GM18519 (cell line): ENCODE measurements around the gene BAIAP2.

Source experiments
- ATAC-seq: cut with Tn5 transposase; IDR thresholded peaks from one replicate; pipeline ENCODE4 v1.9.1; 2021; ENCODE audit warnings: mild to moderate bottlenecking, moderate library complexity; ENCODE audit not compliant: unreplicated experiment, low FRiP score

Gene BAIAP2

DNA sequence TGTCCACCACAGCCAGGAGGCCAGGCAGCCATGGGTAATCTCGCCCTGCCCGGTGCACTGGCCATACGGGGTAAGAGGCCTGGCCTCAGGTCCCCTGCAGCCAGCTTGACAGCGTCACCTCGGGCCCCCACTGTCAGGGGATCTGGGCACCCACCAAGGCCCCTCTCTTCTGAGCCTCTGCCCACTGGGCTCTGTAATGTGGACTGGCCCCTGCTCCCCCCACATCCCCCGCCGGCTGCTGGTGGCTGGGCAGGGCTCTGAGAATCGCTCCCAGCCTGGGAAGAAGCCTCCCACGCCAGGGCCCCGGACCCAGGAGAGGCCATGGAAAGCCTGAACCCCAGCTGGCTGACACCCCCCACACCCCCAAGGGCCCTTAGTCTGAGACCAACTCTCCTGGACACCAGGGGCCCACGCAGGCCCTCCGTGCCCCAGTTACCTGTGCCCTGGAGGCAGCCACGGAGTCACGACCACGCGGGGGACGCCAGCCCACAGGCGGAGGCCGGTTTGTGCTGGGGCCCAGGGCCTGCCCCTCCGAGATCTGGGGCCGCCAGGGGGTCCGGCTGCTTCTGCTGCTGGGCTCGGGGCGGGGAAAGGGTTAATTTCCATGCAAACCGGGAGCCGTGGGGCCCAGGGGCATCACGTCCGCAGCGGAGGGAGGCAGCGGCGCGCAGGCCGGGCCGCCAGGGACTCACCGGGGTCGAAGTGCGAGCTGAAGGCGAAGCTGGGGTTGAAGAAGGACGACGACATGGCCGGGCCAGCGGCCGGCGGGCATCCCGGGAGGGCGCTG is 130.5 kb downstream of the BAIAP2 start, which contains the start of gene PVALEF:
TSS of gene PVALEF (plus strand) at position 262 of the 787 bp plus-strand sequence. CDS start 15,720 bp downstream, outside the sequence.
- no peak for ATAC-seq

DNA sequence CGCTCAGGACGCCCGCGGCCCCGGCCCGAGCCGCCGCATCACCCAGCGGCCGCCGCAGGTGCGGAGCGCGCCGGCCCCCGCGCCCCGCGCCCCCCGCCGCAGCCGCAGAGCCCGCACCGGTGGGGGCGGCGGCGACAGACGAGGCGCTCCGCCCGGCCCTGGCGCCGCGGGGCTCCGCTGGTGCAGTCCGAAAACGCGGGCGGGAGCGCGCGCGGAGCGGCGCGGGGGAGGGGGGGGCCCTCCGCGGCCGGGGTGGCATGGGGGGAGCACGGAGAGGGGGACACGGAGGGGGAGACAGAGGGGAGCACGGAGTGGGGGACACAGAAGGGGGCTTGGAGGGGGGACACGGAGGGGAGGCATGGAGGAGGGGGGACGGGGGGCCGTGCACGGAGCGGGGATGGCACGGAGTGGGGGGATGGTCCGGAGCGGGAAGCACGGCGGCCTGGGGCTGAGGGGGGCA is 131.1 kb downstream of the BAIAP2 start, which contains the start of gene AATK:
TSS of gene AATK (minus strand) at position 189 of the 460 bp plus-strand sequence. CDS start 229 bp downstream, outside the sequence.
- no peak for ATAC-seq
